GM19023 (cell line): ENCODE data around the gene UBE3D.
"Not testable (repeated sequence)": the region's sequence is repeated elsewhere in the genome, so short reads cannot be mapped to it uniquely, and the experiment has no call there.

Experiments used
- ATAC-seq: cut with Tn5 transposase; IDR thresholded peaks from one replicate; pipeline ENCODE4 v1.9.1; 2021; ENCODE audit warnings: mild to moderate bottlenecking, moderate library complexity; ENCODE audit not compliant: unreplicated experiment

The UBE3D gene

DNA sequence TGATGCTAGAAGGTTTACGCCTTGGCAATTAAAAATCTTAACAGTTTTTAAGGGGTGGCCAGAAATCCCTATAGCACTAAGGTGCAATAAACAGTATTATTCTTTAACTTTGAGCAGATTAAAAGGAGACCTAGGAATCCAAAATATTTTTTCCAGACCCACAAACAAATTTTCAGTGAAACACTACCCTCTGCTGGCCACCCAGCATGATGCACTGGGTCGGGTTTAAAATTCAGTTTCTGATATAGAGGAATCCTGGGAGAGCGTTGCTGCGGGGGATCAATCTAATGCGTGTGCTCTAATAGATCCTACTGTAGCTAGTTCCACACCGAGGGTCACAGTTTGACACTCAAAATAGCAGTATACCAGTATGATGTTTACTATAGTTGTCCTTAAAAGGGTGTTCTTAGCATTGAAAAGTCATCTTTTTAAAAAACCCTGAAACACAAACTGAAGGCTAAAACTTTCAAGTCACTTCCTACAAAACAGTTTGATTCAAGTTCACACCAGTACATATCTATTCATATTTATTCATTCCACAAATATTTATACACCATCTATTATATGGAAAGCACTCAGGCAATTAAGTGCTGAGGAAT lies 10.2 kb downstream of the UBE3D start:
- no peak for ATAC-seq

DNA sequence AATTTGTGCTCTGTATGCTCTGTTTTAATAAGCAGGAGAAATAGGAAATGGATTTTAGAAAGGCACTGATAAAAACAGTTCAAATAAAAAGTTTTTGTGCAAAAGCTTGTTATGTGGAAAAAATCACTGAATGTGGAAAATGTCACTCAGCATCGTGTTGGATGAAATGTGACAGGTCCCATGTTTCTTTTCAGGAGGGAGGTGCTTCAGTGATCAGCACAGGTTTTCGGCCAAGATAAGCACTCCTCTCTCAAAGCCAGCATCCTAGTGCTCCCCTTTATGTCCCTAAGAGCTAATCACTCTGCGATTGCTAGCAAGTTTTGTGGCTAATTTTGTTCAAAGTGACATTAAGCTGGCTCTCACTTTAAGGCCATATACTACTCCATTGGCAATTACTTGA lies 12.0 kb downstream of the UBE3D start:
- no peak for ATAC-seq

DNA sequence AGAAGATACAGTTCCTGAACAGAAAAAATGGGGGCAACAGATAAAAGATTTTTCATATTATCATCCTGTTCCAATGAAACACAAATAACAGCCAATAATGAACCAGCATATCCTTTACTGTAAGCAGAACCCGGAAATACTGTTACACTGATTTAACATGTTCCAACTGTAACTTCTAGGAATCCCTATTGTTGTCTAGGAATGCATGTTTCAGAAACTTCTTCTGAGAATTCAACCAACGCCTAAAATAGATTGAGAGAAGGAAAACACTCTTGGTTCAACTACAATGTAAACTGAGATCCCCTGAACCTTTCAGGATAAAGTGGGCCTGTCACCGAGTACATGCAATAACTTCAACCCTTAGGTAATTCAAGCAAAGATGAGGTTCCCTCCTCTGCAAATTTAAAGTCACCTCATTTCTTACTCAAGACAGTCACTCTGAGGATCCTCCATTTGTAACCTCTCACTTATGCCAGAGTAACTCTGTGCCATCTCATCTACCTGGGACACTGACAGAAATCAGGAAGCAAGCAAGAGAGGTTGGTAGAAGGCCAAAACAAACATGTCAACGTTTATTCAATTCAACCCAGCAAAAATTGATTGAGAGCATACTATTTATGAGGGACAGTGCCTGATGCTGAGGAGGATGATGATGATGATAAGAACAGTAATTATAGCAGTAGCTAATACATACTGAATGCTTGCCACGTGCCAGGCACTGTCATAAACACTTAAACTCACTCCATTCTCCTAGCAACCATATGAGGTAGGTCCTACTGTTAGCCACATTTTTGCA lies 14.1 kb downstream of the UBE3D start:
- no peak for ATAC-seq

DNA sequence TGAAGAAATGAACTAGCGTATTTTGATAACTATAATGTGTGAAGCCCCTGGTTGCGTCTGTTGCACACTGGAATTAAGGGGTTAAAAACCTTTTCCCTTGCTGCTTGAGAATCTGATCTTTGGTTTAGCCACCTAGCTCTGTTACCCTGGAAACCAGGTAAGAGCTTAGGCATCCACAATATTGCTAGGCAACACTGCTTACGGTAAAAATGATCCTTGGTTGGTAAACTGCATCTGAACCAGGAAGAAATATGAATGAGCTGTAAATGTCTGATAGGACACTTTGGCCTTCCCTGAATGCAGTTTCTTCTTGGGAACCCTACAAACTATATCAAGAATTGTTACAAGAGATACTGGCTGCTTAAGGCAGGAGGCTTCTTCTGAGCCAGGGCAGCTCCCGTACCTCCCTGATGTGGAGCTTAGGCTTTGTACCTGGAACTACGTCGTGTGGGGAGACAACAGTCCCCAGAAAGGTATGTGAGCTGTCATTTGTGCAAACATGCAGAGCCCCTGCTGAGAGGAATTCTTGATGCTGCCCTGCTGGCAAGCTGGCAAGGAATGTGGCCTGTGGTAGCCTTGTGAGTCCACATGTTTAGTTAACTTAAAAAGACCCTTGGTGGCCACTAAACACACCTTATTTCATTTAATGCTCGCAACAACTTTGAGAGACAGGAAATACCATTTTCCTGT lies 18.4 kb downstream of the UBE3D start:
- ATAC-seq: no peak

DNA sequence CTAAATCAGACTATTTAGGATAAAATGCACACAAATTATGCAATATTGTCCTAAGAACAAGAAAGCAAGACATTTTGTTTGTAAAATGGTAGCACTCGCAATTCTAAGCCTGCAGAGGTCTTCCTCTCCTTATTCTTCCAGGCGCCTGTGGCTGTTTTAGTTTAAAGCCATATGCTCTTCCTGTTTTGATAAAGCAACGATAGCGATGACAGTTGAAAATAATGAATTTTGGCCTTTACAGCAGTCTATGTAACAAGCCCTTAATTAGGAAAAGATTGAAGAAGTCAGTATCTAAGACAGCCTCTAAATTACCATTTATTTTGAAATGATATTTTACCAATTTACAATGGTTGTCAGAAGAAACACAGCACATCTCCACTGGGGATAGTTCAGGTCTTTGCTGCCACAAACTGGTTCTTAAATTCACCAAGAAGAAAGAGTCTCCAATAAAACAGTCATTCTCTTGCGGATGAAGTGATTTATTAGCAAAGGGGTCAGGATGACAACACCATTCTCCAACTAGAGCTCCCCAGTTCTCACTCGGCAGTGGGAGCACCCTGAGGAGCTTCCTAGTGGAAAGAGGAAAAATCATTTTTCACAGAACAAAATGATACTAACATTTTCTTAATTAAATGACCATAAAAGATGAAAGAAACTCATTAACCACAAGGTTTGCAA lies 21.4 kb downstream of the UBE3D start:
- no peak for ATAC-seq

DNA sequence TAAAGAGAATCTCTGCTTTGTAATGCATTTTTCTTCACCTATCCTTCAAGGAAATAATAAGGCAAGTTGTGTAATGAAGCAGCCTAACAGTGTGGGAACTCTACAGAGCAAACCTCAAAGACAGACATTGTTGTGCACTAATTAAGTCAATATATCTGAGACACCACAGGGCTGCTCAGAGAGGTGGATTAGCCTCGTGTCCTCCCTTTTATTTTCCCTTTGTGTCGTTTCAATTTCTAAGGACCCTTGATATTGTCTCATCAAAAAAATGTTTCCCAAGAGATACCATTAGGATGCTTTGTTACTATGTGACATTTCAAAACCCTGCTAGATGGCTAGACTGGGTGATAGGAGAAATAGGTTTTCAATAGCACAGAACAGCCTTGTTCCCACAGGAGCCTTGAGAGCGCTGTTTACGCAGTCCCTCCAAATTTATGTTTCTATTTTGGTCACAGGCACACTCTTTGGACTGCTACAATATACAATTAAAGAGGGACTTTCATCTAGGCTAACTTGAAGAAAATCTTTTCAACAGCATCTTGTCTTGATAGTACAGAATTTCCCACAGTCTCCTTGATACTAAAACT lies 23.1 kb downstream of the UBE3D start:
- no peak for ATAC-seq

DNA sequence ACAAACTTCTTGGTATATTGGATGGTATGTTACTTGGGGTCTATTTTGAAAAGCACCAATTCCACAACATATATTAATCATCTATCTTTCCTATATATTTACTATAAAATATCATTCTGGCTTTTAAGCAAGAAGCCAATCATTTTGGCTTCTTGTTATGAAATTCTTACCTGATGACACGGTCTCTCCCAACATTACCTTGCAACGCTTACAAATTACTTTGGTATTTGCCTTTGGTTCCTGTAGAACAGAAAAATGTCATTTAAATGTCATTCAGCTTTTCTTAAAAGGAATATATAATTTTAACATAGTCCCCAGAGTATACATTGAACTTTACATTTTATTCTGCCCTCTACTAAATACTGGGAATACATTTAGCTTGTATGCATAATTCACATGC lies 27.4 kb downstream of the UBE3D start:
- ATAC-seq: no peak

DNA sequence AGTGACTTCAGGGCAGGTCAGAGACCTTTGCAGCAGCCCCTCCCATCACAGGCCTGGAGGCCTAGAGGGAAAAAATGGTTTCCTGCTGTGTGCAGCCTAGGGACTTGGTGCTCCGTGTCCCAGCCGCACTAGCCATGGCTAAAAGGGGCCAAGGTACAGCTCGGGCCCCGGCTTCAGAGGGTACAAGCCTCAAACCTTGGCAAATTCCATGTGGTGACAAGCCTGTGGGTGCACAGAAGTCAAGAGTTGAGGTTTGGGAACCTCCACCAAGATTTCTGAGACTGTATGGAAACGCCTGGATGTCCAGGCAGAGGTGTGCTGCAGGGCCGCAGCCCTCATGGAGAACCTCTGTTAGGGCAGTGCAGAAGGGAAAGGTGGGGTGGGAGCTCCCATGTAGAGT lies 34.0 kb downstream of the UBE3D start:
- ATAC-seq: no peak

DNA sequence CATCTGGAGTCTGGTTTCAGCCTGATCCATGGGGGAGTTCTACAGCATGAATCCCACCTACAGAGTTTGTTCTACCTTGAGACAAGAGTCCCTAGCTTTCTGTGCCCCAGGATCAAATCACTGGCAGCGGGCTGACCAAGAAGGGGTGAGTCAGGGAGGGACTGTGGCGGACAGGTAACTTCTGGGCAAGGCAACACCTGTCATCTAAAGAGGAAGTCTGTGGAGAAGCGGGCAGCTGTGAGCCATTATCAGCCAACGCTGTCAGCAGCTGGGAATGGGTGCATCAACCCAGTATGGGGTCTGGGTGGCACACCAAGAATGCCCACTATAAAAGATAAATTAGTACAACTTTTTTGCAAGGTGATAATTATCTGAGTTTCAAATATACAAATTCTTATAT lies 45.9 kb downstream of the UBE3D start:
- no peak for ATAC-seq

DNA sequence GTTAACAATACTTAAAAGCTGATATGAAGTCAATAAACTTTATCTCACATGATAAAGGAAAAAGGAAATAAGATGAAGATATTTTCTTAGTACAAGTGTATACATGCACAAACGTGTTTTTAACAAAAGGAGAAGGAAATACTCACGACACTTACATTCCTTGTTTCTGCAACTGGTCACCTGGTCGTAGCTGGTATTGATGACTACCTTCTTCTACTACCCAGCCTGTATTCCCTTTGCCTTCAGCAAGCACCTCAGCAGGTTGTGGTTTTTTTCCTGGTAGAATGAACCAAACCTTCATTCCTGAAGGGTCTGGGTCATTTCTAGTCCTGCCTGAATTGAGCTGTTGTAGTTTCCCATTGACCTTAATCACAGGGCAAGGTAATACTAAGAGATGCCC lies 54.5 kb downstream of the UBE3D start:
- ATAC-seq: not testable (repeated sequence)

DNA sequence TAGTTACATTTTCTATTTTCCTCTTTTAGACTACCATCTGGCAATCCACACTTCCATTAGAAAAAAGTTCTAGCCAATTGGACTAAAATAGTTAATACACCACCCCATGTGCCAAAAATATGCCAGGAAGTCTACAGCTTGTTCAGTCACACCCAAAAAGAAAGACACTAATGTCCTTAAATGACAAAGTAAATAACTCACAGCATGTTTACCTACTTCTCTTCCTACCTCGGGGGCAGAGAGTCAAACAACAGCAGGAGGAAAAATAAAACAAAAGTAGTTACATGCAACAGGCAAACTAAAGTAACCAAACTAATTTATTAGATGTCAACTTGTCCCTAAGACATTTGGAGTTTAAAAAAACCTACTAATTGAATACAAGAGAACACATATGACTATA lies 57.0 kb downstream of the UBE3D start:
- ATAC-seq: no peak

DNA sequence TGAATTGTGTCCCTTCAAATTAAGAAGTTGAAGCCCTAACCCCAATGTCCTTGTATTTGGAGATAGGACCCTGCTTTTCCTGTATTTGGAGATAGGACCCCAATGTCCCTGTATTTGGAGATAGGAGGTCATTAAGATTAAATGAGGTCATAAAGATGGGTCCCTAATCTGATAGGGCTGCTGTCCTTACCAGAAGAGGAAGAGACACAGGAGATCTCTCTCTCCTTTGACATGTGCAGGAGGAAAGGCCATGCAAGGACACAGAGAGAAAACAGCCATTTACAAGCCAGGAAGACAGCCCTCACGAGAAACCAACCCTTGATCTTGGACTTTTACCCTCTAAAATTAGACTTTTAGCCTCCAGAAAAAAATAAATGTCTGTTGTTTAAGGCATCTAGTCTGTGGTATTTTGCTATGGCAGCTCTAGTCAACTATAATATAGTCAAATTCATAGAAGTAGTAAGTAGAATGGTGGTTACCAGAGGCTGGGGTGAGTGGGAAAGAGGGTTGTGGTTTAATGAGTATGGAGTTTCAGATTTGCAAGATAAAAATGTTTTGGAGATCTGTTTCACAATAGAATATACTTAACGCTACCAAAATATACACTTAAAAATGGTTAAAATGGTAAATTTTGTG lies 59.3 kb downstream of the UBE3D start:
- ATAC-seq: no peak

DNA sequence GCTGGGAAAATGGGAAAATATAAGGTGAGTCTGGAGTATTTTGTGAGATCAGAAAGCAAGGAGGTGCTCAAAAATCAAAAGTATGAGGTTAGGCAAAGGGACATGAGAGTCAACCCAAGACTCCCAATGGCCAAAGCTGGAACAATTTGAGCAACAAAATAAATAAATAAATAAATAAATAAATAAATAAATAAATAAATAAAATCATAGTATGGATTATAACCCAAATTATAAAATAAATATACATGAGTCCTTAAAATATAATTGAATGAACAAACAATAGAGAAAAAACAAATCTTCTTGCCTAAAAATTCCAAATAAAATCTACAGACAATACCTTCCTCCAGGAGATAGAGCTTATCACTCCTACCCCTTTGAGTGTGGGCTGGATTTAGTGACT lies 69.5 kb downstream of the UBE3D start:
- ATAC-seq: no peak

DNA sequence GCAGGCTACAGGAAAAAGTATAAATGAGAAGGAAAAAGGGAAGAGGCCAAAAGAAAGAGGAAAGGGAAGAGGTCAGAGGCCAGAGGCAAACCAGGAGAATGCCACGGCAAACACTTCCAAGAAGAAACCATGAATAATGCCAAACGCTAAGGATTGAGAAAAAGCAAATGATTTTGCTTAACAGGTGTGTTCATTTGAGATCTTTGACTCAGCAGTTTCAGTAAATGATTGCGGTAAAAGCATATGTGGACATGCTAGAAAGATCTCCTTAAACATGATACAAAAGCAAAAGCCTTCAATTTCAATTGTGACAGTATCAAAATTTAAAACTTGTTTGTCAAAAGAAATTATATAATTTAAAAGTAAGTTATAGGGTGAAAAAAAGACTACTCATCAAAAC lies 70.6 kb downstream of the UBE3D start:
- no peak for ATAC-seq

DNA sequence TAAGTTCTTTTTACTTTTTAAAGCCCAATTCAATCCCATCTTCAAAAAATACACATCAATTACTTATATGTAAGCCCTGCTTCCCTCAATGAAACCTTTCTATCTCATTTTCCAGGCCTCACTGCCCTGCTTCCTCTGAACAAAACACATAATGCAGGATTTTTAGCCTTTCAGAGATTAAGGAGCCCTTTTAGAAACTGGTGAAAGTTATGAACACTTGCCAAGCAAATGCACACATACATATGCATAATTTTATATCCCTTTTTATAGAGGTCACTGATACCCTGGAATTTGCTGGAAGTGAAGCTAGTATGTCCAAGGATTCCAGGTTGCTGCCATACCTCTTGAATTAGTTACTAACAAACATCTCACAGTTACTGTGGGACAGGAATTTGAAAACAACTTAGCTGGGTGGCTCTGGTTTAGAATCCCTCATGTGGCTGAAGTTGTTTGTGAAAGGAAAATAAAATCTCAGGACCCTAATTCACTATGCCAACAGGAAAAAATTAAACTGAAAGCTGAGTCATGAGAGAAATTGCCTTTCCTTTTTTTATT lies 75.8 kb downstream of the UBE3D start:
- no peak for ATAC-seq

DNA sequence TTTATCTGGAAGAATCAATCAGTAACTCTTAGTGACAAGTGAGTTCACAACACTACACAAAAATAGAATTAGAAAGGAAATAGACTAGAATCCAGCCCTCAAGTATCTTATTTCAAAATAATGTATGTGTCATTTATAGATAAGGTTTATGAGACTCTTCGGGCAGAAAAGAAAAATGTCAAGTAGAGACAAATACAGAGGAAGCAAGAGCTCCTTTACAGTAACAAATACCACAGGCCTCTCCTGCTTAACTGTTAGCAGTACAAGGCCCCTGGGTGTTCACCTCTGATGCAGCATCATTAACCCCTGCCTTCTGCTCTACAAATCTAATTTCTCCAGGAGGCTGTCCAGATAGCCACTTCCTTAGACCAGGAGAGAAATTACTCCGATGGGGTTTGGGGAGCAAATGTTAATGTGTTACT lies 76.7 kb downstream of the UBE3D start:
- no peak for ATAC-seq

DNA sequence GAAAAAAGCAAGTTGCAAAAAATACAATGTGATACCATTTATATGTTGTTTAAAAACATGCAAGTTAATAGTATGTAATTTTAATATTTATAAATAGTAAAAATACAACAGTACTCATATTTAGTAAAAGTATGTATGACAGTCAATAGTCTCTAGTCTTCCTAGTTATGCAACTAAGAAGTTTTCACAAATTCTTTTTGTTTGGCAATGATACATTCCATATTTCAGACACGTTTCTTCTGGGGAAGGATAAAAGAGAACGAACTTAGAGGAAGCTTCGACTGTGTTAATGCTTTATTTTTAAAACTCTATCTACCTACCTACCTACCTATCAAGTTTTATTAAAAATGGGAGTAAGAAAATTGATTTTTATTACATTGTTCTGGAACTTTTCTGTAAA lies 77.7 kb downstream of the UBE3D start:
- no peak for ATAC-seq

DNA sequence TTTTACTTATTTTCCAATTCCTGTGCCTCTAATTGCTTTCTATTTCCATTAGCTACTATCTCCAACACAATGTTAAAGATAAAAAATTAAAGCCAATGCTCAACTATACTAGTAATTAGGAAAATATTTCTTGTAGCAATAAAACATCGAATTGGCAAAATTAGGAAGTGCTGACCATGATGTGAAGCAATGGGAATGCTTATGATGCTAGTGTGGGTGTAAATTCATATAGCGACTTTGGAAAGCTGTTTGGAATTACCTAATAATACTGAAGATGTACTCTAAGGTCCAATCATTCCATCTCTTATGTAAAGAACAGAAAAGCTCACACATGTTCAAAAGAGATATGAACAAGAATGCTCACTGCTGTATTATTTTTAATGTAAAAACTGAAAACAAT lies 78.2 kb downstream of the UBE3D start:
- ATAC-seq: no peak

DNA sequence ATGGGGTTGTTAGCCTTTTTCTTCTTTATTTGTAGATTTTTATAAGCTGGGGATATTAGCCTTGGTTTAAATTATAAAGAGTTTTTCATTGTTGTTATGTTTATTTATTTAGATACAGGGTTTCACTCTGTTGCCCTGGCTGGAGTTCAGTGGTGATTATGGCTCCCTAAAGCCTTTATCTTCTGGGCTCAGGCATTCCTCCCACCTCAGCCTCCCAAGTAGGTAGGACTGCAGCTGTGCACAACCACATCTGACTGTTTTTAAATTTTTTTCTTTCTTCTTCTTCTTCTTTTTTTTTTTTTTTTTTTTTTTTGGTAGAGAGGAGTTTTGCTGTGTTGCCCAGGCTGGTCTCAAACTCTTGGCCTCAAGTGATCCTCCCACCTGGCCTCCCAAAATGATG lies 80.9 kb downstream of the UBE3D start:
- no peak for ATAC-seq

DNA sequence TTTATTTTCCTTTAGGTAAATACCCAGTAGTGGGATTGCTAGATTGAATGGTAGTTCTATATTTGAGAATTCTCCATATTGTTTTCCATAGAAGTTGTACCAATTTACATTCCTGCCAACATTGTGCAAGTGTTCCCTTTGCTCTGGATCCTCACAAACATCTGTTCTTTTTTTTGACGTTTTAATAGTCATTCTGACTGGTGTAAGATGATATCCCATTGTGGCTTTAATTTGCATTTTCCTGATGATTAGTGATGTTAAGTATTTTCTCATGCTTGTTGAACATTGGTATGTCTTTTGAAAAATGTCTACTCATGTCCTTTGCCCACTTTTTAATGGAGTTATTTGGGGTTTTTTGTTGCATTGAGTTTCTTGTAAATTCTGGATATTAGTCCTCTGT lies 85.6 kb downstream of the UBE3D start:
- no peak for ATAC-seq

DNA sequence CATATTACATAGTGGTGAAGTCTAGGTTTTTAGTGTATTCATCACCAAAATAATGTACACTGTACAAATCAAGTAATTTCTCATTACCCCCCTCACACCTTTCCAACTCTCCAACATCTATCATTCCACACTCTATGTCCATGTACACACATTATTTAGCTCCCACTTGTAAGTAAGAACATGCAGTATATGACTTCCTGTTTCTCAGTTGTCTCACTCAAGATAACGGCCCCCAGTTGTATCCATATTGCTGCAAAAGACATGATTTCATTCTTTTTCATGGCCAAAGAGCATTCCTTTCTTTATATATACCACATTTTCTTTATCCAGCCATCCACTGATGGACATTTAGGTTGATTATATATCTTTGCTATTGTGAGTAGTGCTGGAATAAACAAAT lies 86.0 kb downstream of the UBE3D start:
- ATAC-seq: no peak
